IMR-90 (cell line): Measurements from ENCODE around the gene ARFIP1. TPM values are rescaled to one million over a fixed set of nuclear protein-coding genes. Genes with fewer than 3 reads are reported as not detected.

Experiments
- ATAC-seq: fragments of 200-7000 bp; cut with Tn5 transposase; 2 replicates; pipeline ENCODE4 v1.9.1; 2020; ENCODE audit warnings: low read depth, mild to moderate bottlenecking, moderate library complexity
- BruUV-seq: library from RNA; stranded (reverse); fragments of 400-500 nt; replicated peaks from 2 replicates; lab custom pipeline; 2021; lab: Mats Ljungman, UMichigan
- CTCF ChIA-PET: fragments of 300-600 bp; formaldehyde crosslinking; extraction: SDS; loops from one replicate; lab custom pipeline; 2021; ENCODE audit warnings: antibody characterized with exemption; lab: Yijun Ruan, JAX
- POLR2A ChIA-PET: fragments of 300-600 bp; sonication (Branson Sonifier 250); formaldehyde crosslinking; loops from one replicate; lab custom pipeline; 2022; ENCODE audit warnings: antibody characterized with exemption; ENCODE audit not compliant: unreplicated experiment; lab: Charles Lee
- DNase-seq: peaks from one replicate; pipeline ENCODE4 v3.0.0; 2013
- H2AFZ ChIP-seq: replicated peaks from 2 replicates; pipeline ENCODE3; 2013; ENCODE audit warnings: low read length, mild to moderate bottlenecking; ENCODE audit not compliant: poor library complexity
- H2AK5ac ChIP-seq: 2 replicates; pipeline ENCODE4 v1.6.1; 2013; ENCODE audit warnings: low read depth, low read length, inconsistent platforms
- H2AK9ac ChIP-seq: replicated peaks from 2 replicates; pipeline ENCODE3; 2013; ENCODE audit warnings: mild to moderate bottlenecking, low read depth, low read length, moderate library complexity; ENCODE audit not compliant: poor library complexity
- H2BK120ac ChIP-seq: 2 replicates; pipeline ENCODE4 v1.6.1; 2013; ENCODE audit warnings: low read depth, low read length, inconsistent platforms
- H2BK15ac ChIP-seq: 3 replicates; pipeline ENCODE4 v1.6.1; 2013; ENCODE audit warnings: low read depth, low read length, inconsistent platforms
- H2BK20ac ChIP-seq: 2 replicates; pipeline ENCODE4 v1.6.1; 2013; ENCODE audit warnings: low read depth, mild to moderate bottlenecking, inconsistent platforms, low read length, moderate library complexity
- H2BK5ac ChIP-seq: 2 replicates; pipeline ENCODE4 v1.6.1; 2013; ENCODE audit warnings: mild to moderate bottlenecking, low read depth, low read length, inconsistent platforms; ENCODE audit not compliant: poor library complexity, severe bottlenecking
- H3K14ac ChIP-seq: replicated peaks from 2 replicates; pipeline ENCODE4 v1.6.1; 2013; ENCODE audit warnings: low read depth, low read length, inconsistent platforms
- H3K18ac ChIP-seq: 2 replicates; pipeline ENCODE4 v1.6.1; 2013; ENCODE audit warnings: low read depth, low read length, control low read depth
- H3K23ac ChIP-seq: 2 replicates; pipeline ENCODE4 v1.6.1; 2013; ENCODE audit warnings: low read depth, low read length, inconsistent platforms
- H3K27ac ChIP-seq: 2 replicates; pipeline ENCODE4 v1.5.1; 2013; ENCODE audit warnings: mild to moderate bottlenecking, control low read depth, low read length; ENCODE audit not compliant: insufficient read depth
- H3K27me3 ChIP-seq: 2 replicates; pipeline ENCODE4 v1.6.1; 2013; ENCODE audit warnings: low read length; ENCODE audit not compliant: control insufficient read depth, insufficient read depth
- H3K36me3 ChIP-seq: 2 replicates; pipeline ENCODE4 v1.6.1; 2013; ENCODE audit warnings: low read length, mixed read lengths; ENCODE audit not compliant: control insufficient read depth, insufficient read depth
- H3K4ac ChIP-seq: 2 replicates; pipeline ENCODE4 v1.6.1; 2013; ENCODE audit warnings: low read depth, low read length, inconsistent platforms
- H3K4me1 ChIP-seq: 2 replicates; pipeline ENCODE4 v1.6.1; 2013; ENCODE audit warnings: low read length, mixed read lengths; ENCODE audit not compliant: control insufficient read depth, insufficient read depth
- H3K4me2 ChIP-seq: 2 replicates; pipeline ENCODE4 v1.6.1; 2013; ENCODE audit warnings: low read depth, mild to moderate bottlenecking, control low read depth, low read length, moderate library complexity
- H3K4me3 ChIP-seq: 2 replicates; pipeline ENCODE4 v1.5.1; 2013; ENCODE audit warnings: low read depth, mild to moderate bottlenecking, control low read depth, low read length, moderate library complexity; ENCODE audit not compliant: insufficient read depth
- H3K56ac ChIP-seq: 2 replicates; pipeline ENCODE4 v1.6.1; 2013; ENCODE audit warnings: low read length, inconsistent platforms; ENCODE audit not compliant: insufficient read depth; ENCODE audit errors: extremely low read depth
- H3K79me1 ChIP-seq, 2 experiments: 2 replicates each; pipeline ENCODE4 v1.6.1; 2013; ENCODE audit warnings: low read length in 2 of 2, inconsistent platforms in 1 of 2, low read depth in 1 of 2
- H3K9ac ChIP-seq: 2 replicates; pipeline ENCODE4 v1.6.1; 2013; ENCODE audit warnings: low read depth, low read length, control low read depth
- H3K9me1 ChIP-seq: 2 replicates; pipeline ENCODE4 v1.6.1; 2013; ENCODE audit warnings: low read length, inconsistent platforms; ENCODE audit not compliant: insufficient read depth
- H3K9me3 ChIP-seq: 2 replicates; pipeline ENCODE4 v1.6.1; 2013; ENCODE audit warnings: low read length; ENCODE audit not compliant: control insufficient read depth, insufficient read depth
- H4K20me1 ChIP-seq: 2 replicates; pipeline ENCODE4 v1.6.1; 2013; ENCODE audit warnings: low read length, inconsistent platforms; ENCODE audit not compliant: insufficient read depth
- H4K5ac ChIP-seq: 2 replicates; pipeline ENCODE4 v1.6.1; 2013; ENCODE audit warnings: mild to moderate bottlenecking, low read depth, low read length, control low read depth
- H4K8ac ChIP-seq, 2 experiments: 2 replicates each; pipeline ENCODE4 v1.6.1; 2013; ENCODE audit warnings: low read depth in 2 of 2, low read length in 2 of 2, control low read depth in 1 of 2, inconsistent platforms in 1 of 2
- H4K91ac ChIP-seq: 2 replicates; pipeline ENCODE4 v1.6.1; 2013; ENCODE audit warnings: low read depth, low read length, inconsistent platforms; ENCODE audit not compliant: insufficient read depth
- BHLHE40 ChIP-seq: fragments of 150-350 bp; IDR thresholded peaks from 2 replicates; pipeline ENCODE4 v1.6.1; 2016; ENCODE audit warnings: mild to moderate bottlenecking, low read depth, low read length
- CEBPB ChIP-seq: IDR thresholded peaks from 2 replicates; pipeline ENCODE4 v1.6.1; 2012; ENCODE audit warnings: low read depth, low read length, improper control_type of control experiment
- ELK1 ChIP-seq: fragments of 150-350 bp; IDR thresholded peaks from 2 replicates; pipeline ENCODE4 v1.6.1; 2016; ENCODE audit warnings: low read depth, mild to moderate bottlenecking, low read length, moderate library complexity, borderline replicate concordance
- MAFK ChIP-seq: IDR thresholded peaks from 2 replicates; pipeline ENCODE4 v1.6.1; 2012; ENCODE audit warnings: low read depth, low read length, improper control_type of control experiment
- NFE2L2 ChIP-seq: fragments of 150-350 bp; IDR thresholded peaks from 2 replicates; pipeline ENCODE4 v1.6.1; 2016; ENCODE audit warnings: low read depth, mild to moderate bottlenecking, low read length
- POLR2A ChIP-seq: IDR thresholded peaks from 2 replicates; pipeline ENCODE4 v1.6.1; 2012; ENCODE audit warnings: mild to moderate bottlenecking, low read depth, low read length
- RCOR1 ChIP-seq: IDR thresholded peaks from 2 replicates; pipeline ENCODE4 v1.6.1; 2012; ENCODE audit warnings: mild to moderate bottlenecking, low read length, improper control_type of control experiment; ENCODE audit not compliant: insufficient replicate concordance
- RFX5 ChIP-seq: IDR thresholded peaks from 2 replicates; pipeline ENCODE4 v1.8.0; 2012; ENCODE audit warnings: low read depth, mild to moderate bottlenecking, low read length, moderate library complexity
- SMC3 ChIP-seq: fragments of 150-350 bp; IDR thresholded peaks from 2 replicates; pipeline ENCODE4 v1.6.1; 2016; ENCODE audit warnings: low read depth, mild to moderate bottlenecking, antibody characterized with exemption, low read length, moderate library complexity
- WGBS, 2 experiments: methylation state at CpG; one replicate each; pipeline versions ENCODE4 v1.1.5 to v1.1.7; 2013; ENCODE audit warnings: missing lambda C conversion rate in 2 of 2; ENCODE audit not compliant: insufficient read length in 1 of 2; ENCODE audit errors: extremely low coverage in 2 of 2; 5-methylcytosine and 5-hydroxymethylcytosine counted together
- dilution Hi-C: fragments of 300-500 bp; cut with HindIII; formaldehyde crosslinking; loops from one replicate; pipeline ENCODE4 v1.14.3; 2018; ENCODE audit warnings: low sequenced_read_pairs; ENCODE audit not compliant: unreplicated experiment
- in situ Hi-C: fragments of 300-500 bp; cut with MboI; formaldehyde crosslinking; loops from 3 replicates; pipeline ENCODE4 v1.14.3; 2019; ENCODE audit warnings: low sequenced_read_pairs, inconsistent platforms, mixed read lengths
- intact Hi-C: fragments of 100-400 bp; cut with micrococcal nuclease; formaldehyde crosslinking; loops from 2 replicates; pipeline ENCODE4 v1.10.0; 2022
- polyA plus RNA-seq, 3 experiments: library from polyadenylated mRNA; depleted of rRNA; stranded (reverse); fragments of >200 nt; gene quantifications; 2 replicates each; pipeline ENCODE4 v1.2.3, GENCODE V29; 2012; ENCODE audit warnings: low replicate concordance in 1 of 3
- total RNA-seq: library from RNA; depleted of rRNA; stranded (reverse); fragments of >200 nt; gene quantifications from 2 replicates; pipeline ENCODE4 v1.2.3, GENCODE V29; 2012

ARFIP1 gene
- total and polyA plus RNA-seq, 2 of the 4 experiments (the other 2 are of a cell fraction) = 12.7 to 30.5 TPM

DNA sequence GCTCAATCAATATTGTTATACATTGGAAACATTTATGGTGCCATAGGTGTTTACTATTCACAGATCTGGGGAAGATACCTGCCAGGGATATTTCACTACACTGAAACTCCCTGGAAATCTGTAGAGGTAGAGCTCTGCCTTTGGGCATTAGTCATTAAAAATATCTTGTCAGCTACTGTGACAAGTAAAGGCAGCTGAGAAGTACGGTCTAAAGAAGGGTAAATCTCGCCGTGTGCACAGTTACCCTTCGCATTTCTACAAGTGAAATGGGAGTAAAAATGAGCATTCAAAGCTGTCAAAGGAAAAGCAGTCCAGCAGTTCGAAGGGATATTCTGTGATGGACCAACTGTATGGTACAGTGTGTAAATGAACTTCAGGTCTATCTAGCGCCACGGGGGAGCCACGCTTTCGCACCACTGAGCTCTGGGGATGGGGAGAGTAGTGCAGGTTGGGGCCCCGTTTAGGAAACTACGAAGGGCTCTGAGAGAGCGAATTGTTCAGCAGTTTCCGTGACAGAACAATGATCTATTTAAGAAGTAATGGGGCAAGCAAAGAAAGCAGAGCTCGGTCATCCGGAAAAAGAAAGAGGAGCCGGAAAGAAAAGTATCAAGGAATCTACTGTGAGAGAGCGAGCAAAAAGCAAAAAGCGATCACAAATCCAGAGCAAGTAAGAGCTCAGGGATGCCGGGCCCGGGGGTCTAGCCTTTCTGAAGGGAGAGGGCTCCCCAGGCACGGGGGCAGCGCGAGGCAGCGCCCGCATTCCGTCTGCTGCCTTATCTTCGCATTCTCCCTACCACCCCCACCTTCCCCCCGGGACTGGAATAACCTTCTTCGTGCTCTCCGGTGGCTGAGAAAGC, 870 bp upstream of the ARFIP1 start:
- ChIA-PET CTCF (interaction anchor here (0.8 to 1.6 kb wide), 4 partner anchors 31 to 349 kb away, joined by 3 to 5 read pairs (median 3); no protein-coding TSS in a partner anchor), POLR2A (interaction anchor here (0.6 to 0.8 kb wide), 2 partner anchors 17 to 300 kb away, joined by 3 read pairs; no protein-coding TSS in a partner anchor)
- no peak for TF ChIP-seq CEBPB
- no peak for TF ChIP-seq POLR2A
- TF ChIP-seq RCOR1 = no peak
- TF ChIP-seq MAFK = no peak
- no peak for TF ChIP-seq ELK1
- no peak for TF ChIP-seq BHLHE40
- no peak for TF ChIP-seq NFE2L2
- no peak for TF ChIP-seq SMC3
- TF ChIP-seq RFX5 = no peak
- 0 out of 2 replicates have a peak, but pooled peaks cover 4% of the 10 kb centered on the region for H4K20me1 ChIP-seq
- no peak overlapping the region for H4K91ac ChIP-seq
- no peak overlapping the region for H2BK20ac ChIP-seq
- H2AK5ac ChIP-seq = no peak overlapping the region
- no peaks in the 10 kb centered on the region for H3K36me3 ChIP-seq
- H3K79me1 ChIP-seq = peaks cover 5 to 19% of the 10 kb centered on the region in 2 experiments; a peak in 3 of 4 replicates
- no peak overlapping the region for H2BK5ac ChIP-seq
- no TSS peak for BruUV-seq
- no peak overlapping the region for H3K18ac ChIP-seq
- peak overlapping the region; percentile 79 for H3K4me3 ChIP-seq
- no peak overlapping the region for H2BK15ac ChIP-seq
- no peaks in the 10 kb centered on the region for H3K9me3 ChIP-seq
- 0 out of 2 replicates have a peak overlapping the region, but pooled peaks have one; percentile 55 for H3K4ac ChIP-seq
- peak overlapping the region; percentile 68; the same call in 1 of the 2 replicates for H3K23ac ChIP-seq
- no peak overlapping the region for H4K5ac ChIP-seq
- DNase-seq (peak; percentile 3), ATAC-seq (peak; percentile 6; the same call in 1 of the 2 replicates)
- WGBS, 2 experiments = 6% methylated on average over 11 of the region's 30 CpGs; no CpG with 5 or more reads in 1 of the 2 experiments
- dilution Hi-C loops = no loop called here
- H2BK120ac ChIP-seq = no peak overlapping the region
- in situ Hi-C loops = no loop called here
- H3K9me1 ChIP-seq = no peaks in the 10 kb centered on the region
- H3K9ac ChIP-seq = peak overlapping the region; percentile 58
- H4K8ac ChIP-seq = peak overlapping the region in 1 of 2 experiments; percentile 62; a peak in 1 of 4 replicates
- peak overlapping the region; percentile 34 for H2AK9ac ChIP-seq
- H3K56ac ChIP-seq = no peak overlapping the region
- H3K27me3 ChIP-seq = peaks cover 6% of the 10 kb centered on the region; the same call in 1 of the 2 replicates
- H3K27ac ChIP-seq = peak overlapping the region; percentile 12; the same call in 1 of the 2 replicates
- 0 out of 2 replicates have a peak overlapping the region, but pooled peaks have one; percentile 32 for H3K14ac ChIP-seq
- peak overlapping the region; percentile 96 for H3K4me2 ChIP-seq
- H2AFZ ChIP-seq = peak overlapping the region; percentile 97
- intact Hi-C loops = loop anchor here (1.0 kb wide), 1 partner anchor 243 kb away; the partner anchor contains the start of gene FBXW7
- no peaks in the 10 kb centered on the region for H3K4me1 ChIP-seq
